ENCODE data around the gene FKBP3.
"Not testable (repeated sequence)": the region's sequence is repeated elsewhere in the genome, so short reads cannot be mapped to it uniquely, and the experiment has no call there.

FKBP3 gene

GRCh38 chr14:45134051-45134958 is at the start of gene FKBP3:
TSS of gene FKBP3 (minus strand) at chr14:45134481. CDS start at chr14:45134456, 25 bp downstream.
- DNase-seq = peak; percentile 93

- no peak for DNase-seq
Observed at GRCh38 chr14:45181806-45182205, 47.5 kb upstream of the FKBP3 start.

- no peak for DNase-seq
Observed at GRCh38 chr14:45181329-45181728, 47.0 kb upstream of the FKBP3 start.

- DNase-seq = no peak
Observed at GRCh38 chr14:45177076-45177475, 42.8 kb upstream of the FKBP3 start.

GRCh38 chr14:45169906-45170305 is 35.6 kb upstream of the FKBP3 start:
- no peak for DNase-seq

- DNase-seq = no peak
Observed at GRCh38 chr14:45156067-45156466, 21.8 kb upstream of the FKBP3 start.

GRCh38 chr14:45150386-45150890 is 16.2 kb upstream of the FKBP3 start:
- DNase-seq = no peak

GRCh38 chr14:45149602-45150001 is 15.3 kb upstream of the FKBP3 start:
- DNase-seq = no peak

GRCh38 chr14:45145214-45145613 is 10.9 kb upstream of the FKBP3 start:
- no peak for DNase-seq

GRCh38 chr14:45144658-45145057 is 10.4 kb upstream of the FKBP3 start:
- no peak for DNase-seq

GRCh38 chr14:45142083-45142482 is 7.8 kb upstream of the FKBP3 start:
- DNase-seq = not testable (repeated sequence)

- DNase-seq = no peak
Observed at GRCh38 chr14:45140661-45141187, 6.4 kb upstream of the FKBP3 start.

- DNase-seq = no peak
Observed at GRCh38 chr14:45136399-45136798, 2.1 kb upstream of the FKBP3 start.

- DNase-seq = peak; percentile 78
Observed at GRCh38 chr14:45135659-45136395, 1.5 kb upstream of the FKBP3 start, which contains the start of gene FANCM. TSS of gene FANCM (plus strand) at chr14:45135930. CDS start at chr14:45136032, 102 bp downstream.

- no peak for DNase-seq
Observed at GRCh38 chr14:45135156-45135555, 875 bp upstream of the FKBP3 start.

- DNase-seq = no peak
Observed at GRCh38 chr14:45133683-45134050, 614 bp downstream of the FKBP3 start.

GRCh38 chr14:45128963-45129629 is 5.2 kb downstream of the FKBP3 start:
- DNase-seq = no peak

GRCh38 chr14:45125754-45126153 is 8.5 kb downstream of the FKBP3 start:
- DNase-seq = no peak

- DNase-seq = no peak
Observed at GRCh38 chr14:45123271-45123670, 11.0 kb downstream of the FKBP3 start.

GRCh38 chr14:45120096-45120495 is 14.2 kb downstream of the FKBP3 start:
- DNase-seq = no peak

GRCh38 chr14:45118594-45118993 is 15.7 kb downstream of the FKBP3 start:
- DNase-seq = no peak

GRCh38 chr14:45114327-45114726 is 20.0 kb downstream of the FKBP3 start:
- DNase-seq = no peak

All from activated T-cell treated with anti-CD3 and anti-CD28 coated beads for 4 hours (primary cell).